ENCODE measurements around the gene RNF32. TPM values are rescaled to one million over a fixed set of nuclear protein-coding genes. Genes with fewer than 3 reads are reported as not detected.
A peak's percentile ranks its signal among the peaks of the same experiment; 100 is the strongest.
"Not testable (repeated sequence)": the region's sequence is repeated elsewhere in the genome, so short reads cannot be mapped to it uniquely, and the experiment has no call there.

Gene RNF32
- total RNA-seq, 1 experiment from 2014 or later, result 0.61 TPM

GRCh38 chr7:156639426-156640256, 933 bp upstream of the RNF32 start (continued):
- TF ChIP-seq STAT6 (CRISPR knock-in tag; conservative IDR thresholded peaks at IDR 0.05; ENCODE audit: low read depth) (no peak), TCF7 (CRISPR knock-in tag; IDR thresholded peaks at IDR 0.05; ENCODE audit: low read depth) (0 out of 2 replicates have a peak, but pooled peaks have one; percentile 8), ZNF121 (CRISPR knock-in tag; IDR thresholded peaks at IDR 0.05) (no peak), GTF2I (CRISPR knock-in tag; conservative IDR thresholded peaks at IDR 0.05) (no peak), CDX4 (CRISPR knock-in tag; IDR thresholded peaks at IDR 0.05; ENCODE audit: borderline replicate concordance) (no peak), SMAD3 (CRISPR knock-in tag; IDR thresholded peaks at IDR 0.05; ENCODE audit: borderline replicate concordance) (peak; percentile 48; the same call in 1 of the 2 replicates)

GRCh38 chr7:156640949-156641485, 443 bp downstream of the RNF32 start:
- Mint-ChIP-seq H3K4me1 (peaks cover 22% of the 10 kb centered on the region), H3K9me3 (peaks cover 9% of the 10 kb centered on the region), H3K27ac (no peak overlapping the region; the same call in 1 of the 2 replicates), H3K27me3 (ENCODE audit: low read depth) (peaks cover 25% of the 10 kb centered on the region), H3K4me3 (peak overlapping the region; percentile 85), H3K36me3 (peaks cover 7% of the 10 kb centered on the region)
- TF ChIP-seq SP1 (CRISPR knock-in tag; conservative IDR thresholded peaks at IDR 0.05) (no peak), ZNF317 (CRISPR knock-in tag; IDR thresholded peaks at IDR 0.05; ENCODE audit: borderline replicate concordance, low read depth) (0 out of 2 replicates have a peak, but pooled peaks have one; percentile 3)
- ChIA-PET POLR2A (no interaction called here), CTCF (interaction anchor here (0.9 to 2.0 kb wide), 4 partner anchors 9 to 112 kb away, joined by 3 to 10 read pairs (median 4); no protein-coding TSS in a partner anchor)
- DNase-seq (ENCODE audit: low spot score) (no peak), ATAC-seq (peak; percentile 76)

- Mint-ChIP-seq H3K4me1 (peaks cover 22% of the 10 kb centered on the region), H3K4me3 (no peak overlapping the region), H3K36me3 (peaks cover 5% of the 10 kb centered on the region; the same call in 1 of the 2 replicates), H3K27ac (no peak overlapping the region), H3K9me3 (peaks cover 12% of the 10 kb centered on the region), H3K27me3 (ENCODE audit: low read depth) (peaks cover 25% of the 10 kb centered on the region)
- ATAC-seq (no peak), DNase-seq (ENCODE audit: low spot score) (no peak)
- POLR2A ChIA-PET, result no interaction called here
- TF ChIP-seq PRDM15 (CRISPR knock-in tag; IDR thresholded peaks at IDR 0.05) (no peak), CBFB (CRISPR knock-in tag; IDR thresholded peaks at IDR 0.05; ENCODE audit: low read depth) (no peak)
- CTCF ChIA-PET, result interaction anchor here (0.6 to 2.0 kb wide), 3 partner anchors 8 to 111 kb away, joined by 4 to 10 read pairs (median 4); no protein-coding TSS in a partner anchor
Observed at GRCh38 chr7:156642306-156643045, 1.9 kb downstream of the RNF32 start.

- H3K27ac Mint-ChIP-seq; POLR2A ChIA-PET; H3K4me3 Mint-ChIP-seq; CTCF ChIA-PET; H3K27me3 Mint-ChIP-seq (ENCODE audit: low read depth); DNase-seq (ENCODE audit: low spot score); ATAC-seq; H3K36me3 Mint-ChIP-seq: not testable (repeated sequence)
- Mint-ChIP-seq H3K9me3 (peaks cover 28% of the 10 kb centered on the region), H3K4me1 (peaks cover 11% of the 10 kb centered on the region; the same call in 1 of the 2 replicates)
Observed at GRCh38 chr7:156647330-156647729, 6.8 kb downstream of the RNF32 start.

Data from WTC11 (cell line).